GM12878 (cell line): ENCODE data around the gene ATP8A1. TPM values are rescaled to one million over a fixed set of nuclear protein-coding genes. Genes with fewer than 3 reads are reported as not detected.

ENCODE experiments used
- ATAC-seq: fragments of 200-7000 bp; cut with Tn5 transposase; 3 replicates; pipeline ENCODE4 v1.9.1; 2020; ENCODE audit warnings: mild to moderate bottlenecking, moderate library complexity
- BruUV-seq: library from RNA; stranded (reverse); fragments of 400-500 nt; replicated peaks from 2 replicates; lab custom pipeline; 2021; lab: Mats Ljungman, UMichigan
- CTCF ChIA-PET: fragments of 300-600 bp; sonication (Branson Sonifier 250); formaldehyde crosslinking; extraction: SDS; loops from one replicate; lab custom pipeline; 2021; ENCODE audit warnings: inconsistent platforms; lab: Yijun Ruan, JAX
- POLR2A ChIA-PET: fragments of 350-600 bp; formaldehyde crosslinking; extraction: SDS; loops from one replicate; lab custom pipeline; 2021; ENCODE audit warnings: inconsistent platforms; lab: Charles Lee
- RAD21 ChIA-PET: fragments of 300-600 bp; sonication (Branson Sonifier 250); formaldehyde crosslinking; loops from one replicate; lab custom pipeline; 2023; ENCODE audit warnings: antibody characterized with exemption; ENCODE audit not compliant: unreplicated experiment; lab: Charles Lee
- SMC1A ChIA-PET: fragments of 300-600 bp; sonication (Branson Sonifier 250); formaldehyde crosslinking; loops from one replicate; lab custom pipeline; 2023; ENCODE audit not compliant: unreplicated experiment, uncharacterized antibody; lab: Charles Lee
- DNase-seq: peaks from one replicate; pipeline ENCODE4 v3.0.0-alpha.2; 2011; ENCODE audit warnings: low read depth, low spot score
- FAIRE-seq: peaks from 3 replicates; lab custom pipeline; 2011; peaks lifted over from hg19 to GRCh38; lab: Jason Lieb, UNC
- H2AFZ ChIP-seq: 2 replicates; pipeline ENCODE4 v1.6.0; 2011; ENCODE audit warnings: low read depth, low read length, control low read depth; ENCODE audit not compliant: control insufficient read depth
- H3K27ac ChIP-seq: 2 replicates; pipeline ENCODE4 v1.5.1; 2011; ENCODE audit warnings: control low read depth; ENCODE audit not compliant: control insufficient read depth, insufficient read depth
- H3K27me3 ChIP-seq, 2 experiments: replicated peaks in 1 of 2; 2 replicates each; pipeline versions ENCODE4 v1.6.0 to v1.6.1; 2011; ENCODE audit warnings: low read length in 1 of 2; ENCODE audit not compliant: control insufficient read depth in 2 of 2, insufficient read depth in 2 of 2
- H3K36me3 ChIP-seq, 2 experiments: 2 replicates each; pipeline ENCODE4 v1.5.1; 2011; ENCODE audit warnings: low read length in 1 of 2; ENCODE audit not compliant: control insufficient read depth in 2 of 2, insufficient read depth in 2 of 2
- H3K4me1 ChIP-seq: 2 replicates; pipeline ENCODE4 v1.6.1; 2011; ENCODE audit warnings: mild to moderate bottlenecking, low read length, moderate library complexity, mixed read lengths; ENCODE audit not compliant: control insufficient read depth, insufficient read depth
- H3K4me2 ChIP-seq: 2 replicates; pipeline ENCODE4 v1.6.0; 2011; ENCODE audit warnings: control low read depth; ENCODE audit not compliant: control insufficient read depth, insufficient read depth
- H3K4me3 ChIP-seq: fragments of 200-600 bp; sonication (generic); 2 replicates; pipeline ENCODE4 v1.5.1; 2016
- H3K79me2 ChIP-seq: 2 replicates; pipeline ENCODE4 v1.6.0; 2011; ENCODE audit warnings: low read length; ENCODE audit not compliant: control insufficient read depth, insufficient read depth
- H3K9ac ChIP-seq: 2 replicates; pipeline ENCODE4 v1.8.0; 2011; ENCODE audit warnings: low read length, control low read depth, mixed read lengths; ENCODE audit not compliant: control insufficient read depth, insufficient read depth
- H3K9me3 ChIP-seq: replicated peaks from 3 replicates; pipeline ENCODE4 v1.5.1; 2011; ENCODE audit warnings: mild to moderate bottlenecking, low read length; ENCODE audit not compliant: control insufficient read depth, insufficient read depth
- H4K20me1 ChIP-seq: 2 replicates; pipeline ENCODE4 v1.6.0; 2011; ENCODE audit not compliant: control insufficient read depth, insufficient read depth
- ATF7 ChIP-seq: fragments of 450-650 bp; IDR thresholded peaks from 2 replicates; pipeline ENCODE4 v1.6.1; 2016; ENCODE audit warnings: low read depth, mild to moderate bottlenecking
- GABPA ChIP-seq: IDR thresholded peaks from 2 replicates; pipeline ENCODE4 v1.6.1; 2014; ENCODE audit warnings: antibody characterized with exemption, low read depth, mild to moderate bottlenecking, inconsistent platforms
- HSF1 ChIP-seq: fragments of 150-350 bp; IDR thresholded peaks from 2 replicates; pipeline ENCODE4 v1.6.1; 2014; ENCODE audit warnings: mild to moderate bottlenecking, low read depth, low read length
- IRF5 ChIP-seq: fragments of 450-650 bp; IDR thresholded peaks from 2 replicates; pipeline ENCODE4 v1.6.1; 2017; ENCODE audit warnings: borderline replicate concordance
- MTA2 ChIP-seq: fragments of 450-650 bp; IDR thresholded peaks from 2 replicates; pipeline ENCODE4 v1.6.1; 2016; ENCODE audit warnings: low read depth, mild to moderate bottlenecking, moderate library complexity
- STAT1 ChIP-seq: fragments of 450-650 bp; conservative IDR thresholded peaks from 2 replicates; pipeline ENCODE4 v1.6.1; 2014; ENCODE audit warnings: antibody characterized with exemption, mild to moderate bottlenecking
- TARDBP ChIP-seq: IDR thresholded peaks from 2 replicates; pipeline ENCODE4 v1.6.1; 2016; ENCODE audit warnings: borderline replicate concordance
- ZBTB11 ChIP-seq: fragments of 450-650 bp; formaldehyde crosslinking; IDR thresholded peaks from 2 replicates; pipeline ENCODE4 v1.5.0; 2022; ENCODE audit warnings: mild to moderate bottlenecking, missing genetic modification characterization
- WGBS: methylation state at CpG from one replicate; pipeline ENCODE4 v1.1.6; 2016; ENCODE audit warnings: low lambda C conversion rate; ENCODE audit not compliant: insufficient replicate concordance, insufficient coverage; ENCODE audit errors: missing lambda C conversion rate; 5-methylcytosine and 5-hydroxymethylcytosine counted together
- in situ Hi-C: fragments of 300-500 bp; cut with MboI; formaldehyde crosslinking; loops from 9 replicates; pipeline ENCODE4 v1.14.3; 2018; ENCODE audit warnings: mixed read lengths
- intact Hi-C: fragments of 100-400 bp; cut with micrococcal nuclease; formaldehyde crosslinking; loops from one replicate; pipeline ENCODE4 v1.14.2; 2022; ENCODE audit not compliant: unreplicated experiment
- polyA plus RNA-seq, 11 experiments: library from polyadenylated mRNA; depleted of rRNA in 4 of 11; unstranded in 6 of 11; stranded (reverse) in 5 of 11; fragments of >200 nt; fragmentation: Nextera tagmentation in 4 of 11; fragmentation: Illumina TruSeq in 1 of 11; extraction: Ambion mirVana in 4 of 11; extraction: Trizol in 1 of 11; gene quantifications; 1 replicate in 1 of 11; 2 replicates in 10 of 11; pipeline versions ENCODE4 v1.2.1 to v1.2.3, GENCODE V29; 2011 to 2016; ENCODE audit warnings: inconsistent platforms in 2 of 11, missing spikeins in 2 of 11, low read depth in 1 of 11
- total RNA-seq, 4 experiments: library from RNA; depleted of rRNA in 3 of 4; stranded (reverse); fragments of >200 nt in 3 of 4; fragmentation: Illumina TruSeq in 1 of 4; extraction: Trizol in 1 of 4; gene quantifications; 2 replicates each; pipeline versions ENCODE4 v1.2.1 to v1.2.3, GENCODE V29; 2013 to 2021

Gene ATP8A1
- total and polyA plus RNA-seq, 10 of the 15 experiments (the other 5 are each of a cell fraction or from before 2014, with no cell fraction given) = 9.0 to 116 (median 37.3) TPM

- no peaks in the 10 kb centered on the region for H3K27me3 ChIP-seq
- TSS peak; percentile 16 for BruUV-seq
- no peak overlapping the region for H3K27ac ChIP-seq
- TF ChIP-seq IRF5 = no peak
- TF ChIP-seq MTA2 = peak; percentile 21; the same call in 1 of the 2 replicates
- DNase-seq (peak; percentile 17), FAIRE-seq (no peak), ATAC-seq (peak; percentile 52)
- RAD21 ChIA-PET = interaction anchor here (0.7 to 1.4 kb wide), 6 partner anchors 29 to 108 kb away, joined by 3 to 4 read pairs (median 3); partner anchors contain the start of gene ATP8A1
- no peak overlapping the region for H3K9ac ChIP-seq
- H3K9me3 ChIP-seq = no peaks in the 10 kb centered on the region
- H3K4me3 ChIP-seq = no peak overlapping the region
- WGBS = 0% methylated on average over 2 of the region's 2 CpGs
- in situ Hi-C loops = no loop called here
- intact Hi-C loops = no loop called here
- H4K20me1 ChIP-seq = no peaks in the 10 kb centered on the region
- SMC1A ChIA-PET = interaction anchor here (0.6 to 2.3 kb wide), 12 partner anchors 9 to 268 kb away, joined by 3 to 5 read pairs (median 3); no protein-coding TSS in a partner anchor
- H3K4me1 ChIP-seq = no peaks in the 10 kb centered on the region
- no peaks in the 10 kb centered on the region for H3K79me2 ChIP-seq
- no peaks in the 10 kb centered on the region for H3K36me3 ChIP-seq
- POLR2A ChIA-PET = no interaction called here
- CTCF ChIA-PET = interaction anchor here (1.2 to 1.9 kb wide), 3 partner anchors 19 to 29 kb away, joined by 4 to 7 read pairs (median 4); no protein-coding TSS in a partner anchor
- no peak overlapping the region for H2AFZ ChIP-seq
- H3K4me2 ChIP-seq = no peak overlapping the region
Measured at GRCh38 chr4:42596918-42597317, 60.0 kb downstream of the ATP8A1 start.

GRCh38 chr4:42594888-42595287, 62.0 kb downstream of the ATP8A1 start:
- Histone ChIP-seq H3K79me2 (no peaks in the 10 kb centered on the region), H3K4me2 (no peak overlapping the region), H4K20me1 (no peaks in the 10 kb centered on the region), H3K36me3 (peaks cover 0 to 3% of the 10 kb centered on the region in 2 experiments; a peak in 1 of 4 replicates), H3K9ac (no peak overlapping the region), H3K9me3 (no peaks in the 10 kb centered on the region), H3K4me3 (no peak overlapping the region), H2AFZ (no peak overlapping the region), H3K4me1 (no peaks in the 10 kb centered on the region), H3K27me3 (no peaks in the 10 kb centered on the region), H3K27ac (no peak overlapping the region)
- intact Hi-C loops = no loop called here
- ChIA-PET SMC1A (interaction anchor here (1.2 to 1.4 kb wide), 2 partner anchors 18 to 20 kb away, joined by 3 to 4 read pairs; no protein-coding TSS in a partner anchor), POLR2A (no interaction called here), CTCF (interaction anchor here (0.8 to 0.9 kb wide), 2 partner anchors 26 to 173 kb away, joined by 3 read pairs; no protein-coding TSS in a partner anchor), RAD21 (interaction anchor here (0.6 to 2.2 kb wide), 2 partner anchors 10 to 53 kb away, joined by 3 to 5 read pairs; no protein-coding TSS in a partner anchor)
- in situ Hi-C loops = no loop called here
- BruUV-seq = no TSS peak
- ATAC-seq (no peak), FAIRE-seq (no peak), DNase-seq (no peak)
- WGBS = 97% methylated on average over 1 of the region's 1 CpG
- TF ChIP-seq STAT1 (no peak), TARDBP (no peak), HSF1 (no peak), ZBTB11 (no peak), ATF7 (no peak), GABPA (no peak)
